Measurements from ENCODE around the gene CELSR1.
A peak's percentile ranks its signal among the peaks of the same experiment; 100 is the strongest.

Gene CELSR1

GRCh38 chr22:46574993-46575910 is 37.8 kb upstream of the CELSR1 start:
- H3K79me1 ChIP-seq (ENCODE audit: low read length) = peaks cover 14% of the 10 kb centered on the region
- no CpG with 5 or more reads among the region's 19 CpGs for WGBS (ENCODE audit: extremely low coverage, insufficient coverage, insufficient read length)

GRCh38 chr22:46574438-46574992 is 37.1 kb upstream of the CELSR1 start:
- peak overlapping the region; percentile 12 for H2BK12ac ChIP-seq (ENCODE audit: low read length)
- no peak overlapping the region for H3K4me2 ChIP-seq (ENCODE audit: low read length)
- H3K27me3 ChIP-seq (ENCODE audit: insufficient read depth, low read length) = no peaks in the 10 kb centered on the region
- peaks cover 10% of the 10 kb centered on the region for H3K9me3 ChIP-seq (ENCODE audit: insufficient read depth, low read depth, low read length)
- no peak overlapping the region for H3K4ac ChIP-seq (ENCODE audit: low read depth, low read length)
- H2AK5ac ChIP-seq (ENCODE audit: low read length) = no peak overlapping the region
- peaks cover 14% of the 10 kb centered on the region for H3K79me1 ChIP-seq (ENCODE audit: low read length)
- H3K79me2 ChIP-seq (ENCODE audit: control insufficient read depth, insufficient read depth, low read length, poor library complexity) = peaks cover 5% of the 10 kb centered on the region
- H3K4me1 ChIP-seq (ENCODE audit: control insufficient read depth in 1 of 2, insufficient read depth in 2 of 2, low read length in 2 of 2) = peaks cover 32 to 37% of the 10 kb centered on the region in 2 experiments
- DNase-seq = no peak
- no peak overlapping the region for H2AFZ ChIP-seq (ENCODE audit: insufficient read depth, low read length, poor library complexity)
- no peak overlapping the region for H3K23ac ChIP-seq (ENCODE audit: low read length)
- no peak overlapping the region for H3K9ac ChIP-seq (ENCODE audit: low read length)
- no peak overlapping the region for H3K4me3 ChIP-seq (ENCODE audit: low read depth, low read length)
- no peak overlapping the region for H3K27ac ChIP-seq (ENCODE audit: low read depth, low read length)
- no peak overlapping the region for H3K14ac ChIP-seq (ENCODE audit: low read length)
- no peak overlapping the region for H4K91ac ChIP-seq (ENCODE audit: low read depth, low read length)
- no peak overlapping the region for H4K8ac ChIP-seq (ENCODE audit: low read depth, low read length)
- H2BK5ac ChIP-seq (ENCODE audit: low read depth, low read length, poor library complexity) = no peak overlapping the region
- no peaks in the 10 kb centered on the region for H3K36me3 ChIP-seq (ENCODE audit: control insufficient read depth in 1 of 2, insufficient read depth in 2 of 2, low read length in 2 of 2)
- WGBS (ENCODE audit: extremely low coverage, insufficient coverage, insufficient read length) = no CpG with 5 or more reads among the region's 15 CpGs
- no peak overlapping the region for H3K18ac ChIP-seq (ENCODE audit: low read length)
- no peak overlapping the region for H4K12ac ChIP-seq (ENCODE audit: low read depth, low read length)
- H2BK120ac ChIP-seq (ENCODE audit: insufficient read depth, low read length, poor library complexity) = no peak overlapping the region

More at GRCh38 chr22:46574993-46575910, 37.8 kb upstream of the CELSR1 start:
- H4K12ac ChIP-seq (ENCODE audit: low read depth, low read length) = no peak overlapping the region
- no peaks in the 10 kb centered on the region for H3K27me3 ChIP-seq (ENCODE audit: insufficient read depth, low read length)
- H3K79me2 ChIP-seq (ENCODE audit: control insufficient read depth, insufficient read depth, low read length, poor library complexity) = peaks cover 5% of the 10 kb centered on the region
- H3K4me3 ChIP-seq (ENCODE audit: low read depth, low read length) = no peak overlapping the region
- H3K4ac ChIP-seq (ENCODE audit: low read depth, low read length) = no peak overlapping the region
- no peak overlapping the region for H3K23ac ChIP-seq (ENCODE audit: low read length)
- H3K9ac ChIP-seq (ENCODE audit: low read length) = no peak overlapping the region
- peak overlapping the region; percentile 33 for H4K8ac ChIP-seq (ENCODE audit: low read depth, low read length)
- H3K4me1 ChIP-seq (ENCODE audit: control insufficient read depth in 1 of 2, insufficient read depth in 2 of 2, low read length in 2 of 2) = peaks cover 32 to 38% of the 10 kb centered on the region in 2 experiments
- peak overlapping the region; percentile 18 for H2AK5ac ChIP-seq (ENCODE audit: low read length)
- peak overlapping the region; percentile 91 for H4K91ac ChIP-seq (ENCODE audit: low read depth, low read length)
- H3K27ac ChIP-seq (ENCODE audit: low read depth, low read length) = peak overlapping the region; percentile 76
- H3K4me2 ChIP-seq (ENCODE audit: low read length) = peak overlapping the region; percentile 49
- no peak overlapping the region for H3K14ac ChIP-seq (ENCODE audit: low read length)
- no peak overlapping the region for H3K18ac ChIP-seq (ENCODE audit: low read length)
- H2BK12ac ChIP-seq (ENCODE audit: low read length) = peak overlapping the region; percentile 44
- no peak overlapping the region for H2AFZ ChIP-seq (ENCODE audit: insufficient read depth, low read length, poor library complexity)
- H2BK5ac ChIP-seq (ENCODE audit: low read depth, low read length, poor library complexity) = peak overlapping the region; percentile 44
- no peaks in the 10 kb centered on the region for H3K36me3 ChIP-seq (ENCODE audit: control insufficient read depth in 1 of 2, insufficient read depth in 2 of 2, low read length in 2 of 2)
- H2BK120ac ChIP-seq (ENCODE audit: insufficient read depth, low read length, poor library complexity) = peak overlapping the region; percentile 39
- peaks cover 9% of the 10 kb centered on the region for H3K9me3 ChIP-seq (ENCODE audit: insufficient read depth, low read depth, low read length)
- DNase-seq = peak; percentile 89 to 90

GRCh38 chr22:46573781-46574437 is 36.5 kb upstream of the CELSR1 start:
- Histone ChIP-seq H3K79me1 (ENCODE audit: low read length) (peaks cover 14% of the 10 kb centered on the region), H3K79me2 (ENCODE audit: control insufficient read depth, insufficient read depth, low read length, poor library complexity) (peaks cover 5% of the 10 kb centered on the region), H4K12ac (ENCODE audit: low read depth, low read length) (no peak overlapping the region), H4K91ac (ENCODE audit: low read depth, low read length) (no peak overlapping the region), H3K4me2 (ENCODE audit: low read length) (no peak overlapping the region), H4K8ac (ENCODE audit: low read depth, low read length) (no peak overlapping the region), H3K4me1 (ENCODE audit: control insufficient read depth in 1 of 2, insufficient read depth in 2 of 2, low read length in 2 of 2) (peaks cover 32 to 34% of the 10 kb centered on the region in 2 experiments), H3K4me3 (ENCODE audit: low read depth, low read length) (no peak overlapping the region), H3K23ac (ENCODE audit: low read length) (no peak overlapping the region), H2BK120ac (ENCODE audit: insufficient read depth, low read length, poor library complexity) (no peak overlapping the region), H3K36me3 (ENCODE audit: control insufficient read depth in 1 of 2, insufficient read depth in 2 of 2, low read length in 2 of 2) (no peaks in the 10 kb centered on the region), H3K18ac (ENCODE audit: low read length) (no peak overlapping the region), H2BK12ac (ENCODE audit: low read length) (no peak overlapping the region), H2AK5ac (ENCODE audit: low read length) (no peak overlapping the region), H3K14ac (ENCODE audit: low read length) (no peak overlapping the region), H3K9ac (ENCODE audit: low read length) (no peak overlapping the region), H2AFZ (ENCODE audit: insufficient read depth, low read length, poor library complexity) (no peak overlapping the region), H3K27me3 (ENCODE audit: insufficient read depth, low read length) (no peaks in the 10 kb centered on the region), H3K27ac (ENCODE audit: low read depth, low read length) (no peak overlapping the region), H3K4ac (ENCODE audit: low read depth, low read length) (no peak overlapping the region), H2BK5ac (ENCODE audit: low read depth, low read length, poor library complexity) (no peak overlapping the region), H3K9me3 (ENCODE audit: insufficient read depth, low read depth, low read length) (peaks cover 10% of the 10 kb centered on the region)
- WGBS (ENCODE audit: extremely low coverage, insufficient coverage, insufficient read length) = no CpG with 5 or more reads among the region's 18 CpGs
- no peak for DNase-seq

GRCh38 chr22:46572911-46573780 is 35.7 kb upstream of the CELSR1 start:
- Histone ChIP-seq H2BK12ac (ENCODE audit: low read length) (no peak overlapping the region), H3K4me2 (ENCODE audit: low read length) (no peak overlapping the region), H3K36me3 (ENCODE audit: control insufficient read depth in 1 of 2, insufficient read depth in 2 of 2, low read length in 2 of 2) (no peaks in the 10 kb centered on the region), H2AK5ac (ENCODE audit: low read length) (no peak overlapping the region), H2AFZ (ENCODE audit: insufficient read depth, low read length, poor library complexity) (no peak overlapping the region), H3K23ac (ENCODE audit: low read length) (no peak overlapping the region), H3K4me1 (ENCODE audit: control insufficient read depth in 1 of 2, insufficient read depth in 2 of 2, low read length in 2 of 2) (peaks cover 25 to 27% of the 10 kb centered on the region in 2 experiments), H3K4me3 (ENCODE audit: low read depth, low read length) (no peak overlapping the region), H3K9ac (ENCODE audit: low read length) (no peak overlapping the region), H2BK120ac (ENCODE audit: insufficient read depth, low read length, poor library complexity) (no peak overlapping the region), H2BK5ac (ENCODE audit: low read depth, low read length, poor library complexity) (no peak overlapping the region), H4K8ac (ENCODE audit: low read depth, low read length) (no peak overlapping the region), H3K18ac (ENCODE audit: low read length) (no peak overlapping the region), H3K27me3 (ENCODE audit: insufficient read depth, low read length) (no peaks in the 10 kb centered on the region), H3K9me3 (ENCODE audit: insufficient read depth, low read depth, low read length) (peaks cover 10% of the 10 kb centered on the region), H3K4ac (ENCODE audit: low read depth, low read length) (no peak overlapping the region), H3K14ac (ENCODE audit: low read length) (no peak overlapping the region), H3K79me1 (ENCODE audit: low read length) (peaks cover 14% of the 10 kb centered on the region), H4K12ac (ENCODE audit: low read depth, low read length) (no peak overlapping the region), H3K79me2 (ENCODE audit: control insufficient read depth, insufficient read depth, low read length, poor library complexity) (peaks cover 5% of the 10 kb centered on the region), H4K91ac (ENCODE audit: low read depth, low read length) (no peak overlapping the region), H3K27ac (ENCODE audit: low read depth, low read length) (no peak overlapping the region)
- no CpG with 5 or more reads among the region's 19 CpGs for WGBS (ENCODE audit: extremely low coverage, insufficient coverage, insufficient read length)
- DNase-seq = no peak

All from trophoblast cell (in vitro differentiated cells and primary cell).